Measurements from ENCODE around the gene LMOD1. TPM values are rescaled to one million over a fixed set of nuclear protein-coding genes. Genes with fewer than 3 reads are reported as not detected.
A peak's percentile ranks its signal among the peaks of the same experiment; 100 is the strongest.

The LMOD1 gene
- total RNA-seq, 1 experiment from 2014 or later, result not detected

DNA sequence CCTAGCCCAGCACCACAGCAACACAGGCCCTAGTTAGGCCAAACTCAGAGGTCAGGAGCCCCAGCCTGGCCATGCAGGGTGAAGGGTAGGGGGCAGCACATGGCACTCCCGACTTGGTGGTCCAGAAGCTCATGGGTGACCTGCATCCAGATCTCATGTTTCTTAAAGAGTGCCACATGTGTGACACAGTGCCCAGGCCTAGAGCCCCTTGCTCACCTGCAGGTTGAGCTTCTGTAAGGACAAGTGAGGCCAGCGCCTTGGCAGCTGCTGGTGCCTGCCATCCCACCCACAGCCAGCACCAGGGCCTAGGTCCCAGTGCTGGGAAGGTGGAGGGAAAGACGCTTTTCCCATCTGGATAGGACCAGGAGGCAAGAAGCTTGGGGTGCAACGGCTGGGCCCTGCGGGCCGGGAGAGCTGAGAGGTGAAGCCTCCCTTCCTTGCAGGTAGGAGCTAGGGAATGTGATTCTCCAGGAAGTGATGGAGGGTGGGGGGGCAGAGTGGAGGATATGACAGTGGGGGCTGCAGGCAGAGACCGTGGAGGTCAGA lies 51.2 kb downstream of the LMOD1 start:
- no peak for DNase-seq (ENCODE audit: extremely low read depth, low read depth)

GRCh38 chr1:201894343-201895119 lies 51.8 kb downstream of the LMOD1 start:
- no peak for DNase-seq (ENCODE audit: extremely low read depth, low read depth)

DNA sequence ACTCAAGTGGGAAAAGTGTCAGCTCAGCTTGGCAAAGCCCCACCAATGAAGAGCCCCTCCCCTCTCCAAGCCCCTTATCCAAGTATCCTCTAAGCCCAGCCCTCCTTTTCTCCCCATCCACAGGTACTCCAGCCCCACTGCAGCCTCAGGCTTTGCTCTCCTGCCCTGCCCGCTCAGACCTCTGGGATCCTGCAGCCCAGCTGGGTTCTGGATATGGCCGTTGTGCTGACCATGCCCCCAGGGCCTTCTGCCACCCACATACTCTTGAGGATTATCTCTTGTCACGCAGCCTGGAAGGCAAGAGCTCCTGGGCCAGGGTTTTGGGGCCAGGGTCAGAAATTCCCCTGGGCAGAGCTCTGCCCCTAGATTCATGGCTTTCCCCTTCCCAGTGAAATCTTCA lies 52.9 kb downstream of the LMOD1 start:
- DNase-seq (ENCODE audit: extremely low read depth, low read depth), result no peak

DNA sequence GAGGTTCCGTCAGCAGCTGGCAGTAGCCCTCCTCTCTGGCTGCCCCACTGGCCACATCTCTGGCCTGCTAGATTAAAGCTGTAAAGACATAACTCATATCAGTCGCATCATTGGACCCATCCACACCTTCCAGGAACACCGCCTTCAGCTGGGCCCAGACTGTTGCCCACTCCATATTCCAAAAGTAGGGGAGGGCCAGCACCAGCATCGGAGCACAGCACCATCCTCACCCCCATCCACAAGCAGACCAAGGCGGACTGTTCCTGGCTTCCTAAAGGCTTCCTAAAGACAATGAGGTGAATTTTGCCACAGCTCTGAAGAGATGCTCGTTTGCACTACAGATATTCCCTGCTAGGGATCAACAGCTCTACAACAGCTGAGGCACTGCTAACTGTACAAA lies 54.1 kb downstream of the LMOD1 start:
- no peak for DNase-seq (ENCODE audit: extremely low read depth, low read depth)

DNA sequence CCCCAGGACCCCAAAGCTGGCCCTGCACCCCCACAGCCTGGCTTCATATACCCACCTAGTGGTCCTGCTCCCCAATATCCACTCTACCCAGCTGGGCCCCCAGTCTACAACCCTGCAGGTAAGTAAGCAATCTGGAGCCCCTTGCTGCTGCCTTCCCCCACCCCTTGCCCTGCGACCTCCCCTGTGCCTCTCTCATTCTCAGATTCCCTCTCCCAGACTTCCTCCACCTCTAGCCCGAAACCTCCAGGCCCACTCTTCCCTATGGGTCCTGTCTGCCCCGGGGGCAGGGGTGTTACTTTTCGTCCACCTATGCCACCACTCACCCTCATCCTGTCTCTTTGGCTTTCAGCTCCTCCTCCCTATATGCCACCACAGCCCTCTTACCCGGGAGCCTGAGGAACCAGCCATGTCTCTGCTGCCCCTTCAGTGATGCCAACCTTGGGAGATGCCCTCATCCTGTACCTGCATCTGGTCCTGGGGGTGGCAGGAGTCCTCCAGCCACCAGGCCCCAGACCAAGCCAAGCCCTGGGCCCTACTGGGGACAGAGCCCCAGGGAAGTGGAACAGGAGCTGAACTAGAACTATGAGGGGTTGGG lies 54.8 kb downstream of the LMOD1 start:
- no peak for DNase-seq (ENCODE audit: extremely low read depth, low read depth)

- no peak for DNase-seq (ENCODE audit: extremely low read depth, low read depth)
Observed at GRCh38 chr1:201890806-201891450, 55.4 kb downstream of the LMOD1 start.

DNA sequence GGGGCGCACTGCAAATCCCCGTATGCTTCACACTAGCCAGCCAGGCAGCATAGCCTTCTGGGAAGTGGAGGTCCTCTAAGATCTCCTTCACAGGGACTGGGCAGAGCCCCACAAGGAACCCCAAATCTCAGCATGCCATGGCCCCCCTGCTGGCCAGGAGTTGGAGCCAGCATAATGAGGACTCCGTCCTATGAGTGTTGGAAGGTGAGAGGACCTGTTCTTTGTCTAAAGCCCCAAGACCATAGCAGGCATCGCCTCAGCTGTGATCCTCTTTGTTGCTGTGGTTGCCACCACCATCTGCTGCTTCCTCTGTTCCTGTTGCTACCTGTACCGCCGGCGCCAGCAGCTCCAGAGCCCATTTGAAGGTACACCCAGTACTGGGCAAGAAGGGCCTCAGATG lies 56.1 kb downstream of the LMOD1 start:
- no peak for DNase-seq (ENCODE audit: extremely low read depth, low read depth)

DNA sequence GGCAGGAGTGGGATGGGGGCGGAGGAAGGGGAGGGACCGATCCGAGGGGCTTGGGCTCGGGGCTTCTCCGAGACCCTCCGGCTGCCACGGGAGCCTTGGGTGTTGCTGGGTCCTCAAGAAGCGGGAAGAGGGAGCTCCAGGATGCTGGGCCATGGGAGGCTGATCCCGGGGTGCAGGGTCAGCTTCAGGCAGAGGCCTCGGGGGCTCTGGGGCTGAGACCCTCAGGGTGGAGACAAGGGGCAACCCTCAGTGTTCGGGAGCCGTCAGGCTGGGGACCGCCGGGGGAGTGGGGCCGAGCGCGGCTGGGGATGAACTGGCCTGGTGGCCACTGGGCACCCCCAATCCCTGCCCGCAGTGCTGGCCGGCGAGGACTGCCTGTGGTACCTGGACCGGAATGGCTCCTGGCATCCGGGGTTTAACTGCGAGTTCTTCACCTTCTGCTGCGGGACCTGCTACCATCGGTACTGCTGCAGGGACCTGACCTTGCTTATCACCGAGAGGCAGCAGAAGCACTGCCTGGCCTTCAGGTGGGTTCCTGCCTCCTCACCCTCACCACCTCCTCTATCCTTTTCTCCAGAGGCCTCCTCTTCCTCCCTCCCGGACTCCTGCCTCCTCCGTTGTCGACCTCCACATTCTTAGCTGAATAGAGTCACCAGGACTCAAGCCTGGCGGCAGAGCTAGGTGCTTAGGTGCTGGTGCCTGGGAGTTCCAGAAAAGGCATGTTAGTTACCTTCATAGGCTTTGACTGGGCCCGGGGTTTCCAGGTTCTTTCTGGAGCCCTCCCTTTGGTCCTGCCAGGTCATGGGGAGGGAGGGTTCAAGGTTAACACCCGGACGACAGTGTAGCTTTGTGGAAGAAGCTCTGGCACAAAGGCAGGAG lies 57.0 kb downstream of the LMOD1 start:
- no peak for DNase-seq (ENCODE audit: extremely low read depth, low read depth)

GRCh38 chr1:201888282-201889089 lies 57.9 kb downstream of the LMOD1 start, which contains the start of gene SHISA4:
Gene SHISA4, plus strand, starts transcription at chr1:201888898. Its CDS starts 97 bp downstream, at chr1:201888995.
- DNase-seq (ENCODE audit: extremely low read depth, low read depth), result peak; percentile 75

DNA sequence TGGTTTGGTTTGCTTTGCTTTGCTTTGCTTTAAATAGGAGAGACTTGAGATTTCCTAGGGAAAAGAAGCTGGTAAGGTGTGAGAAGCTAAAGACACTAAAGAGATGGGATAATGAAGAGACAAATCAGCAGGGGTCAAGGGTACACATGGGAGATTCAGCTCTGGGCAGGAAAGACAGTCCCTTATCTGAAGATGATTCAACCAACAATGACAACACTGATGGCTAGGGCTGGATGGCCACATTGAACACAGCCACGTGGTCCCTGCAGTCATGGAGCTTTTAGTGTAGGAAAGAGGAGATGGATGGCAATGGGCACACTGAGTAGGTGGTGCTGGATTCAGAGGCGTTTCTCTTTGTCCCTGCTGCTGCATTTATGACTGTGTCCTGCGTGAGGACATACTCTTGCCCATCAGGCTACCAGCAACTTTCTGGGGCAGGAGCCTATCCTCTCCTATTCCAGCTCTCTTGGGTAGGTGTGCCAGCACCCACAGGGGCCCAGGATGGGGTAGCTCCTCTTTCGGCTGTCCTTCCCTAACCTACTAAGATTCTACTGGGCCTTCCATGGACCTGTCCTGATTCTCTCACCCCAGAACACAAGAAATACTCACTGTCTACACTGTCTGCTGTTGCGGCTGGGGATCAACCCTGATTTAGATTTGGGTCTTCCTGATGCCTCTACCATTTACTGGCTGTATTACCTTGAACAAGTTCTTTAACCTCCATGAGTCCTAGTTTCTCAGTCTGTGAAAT lies 59.1 kb downstream of the LMOD1 start:
- DNase-seq (ENCODE audit: extremely low read depth, low read depth), result no peak

GRCh38 chr1:201886103-201886885 lies 60.1 kb downstream of the LMOD1 start:
- DNase-seq (ENCODE audit: extremely low read depth, low read depth), result no peak

- DNase-seq (ENCODE audit: extremely low read depth, low read depth), result peak; percentile 29
Observed at GRCh38 chr1:201885531-201886075, 60.7 kb downstream of the LMOD1 start.

DNA sequence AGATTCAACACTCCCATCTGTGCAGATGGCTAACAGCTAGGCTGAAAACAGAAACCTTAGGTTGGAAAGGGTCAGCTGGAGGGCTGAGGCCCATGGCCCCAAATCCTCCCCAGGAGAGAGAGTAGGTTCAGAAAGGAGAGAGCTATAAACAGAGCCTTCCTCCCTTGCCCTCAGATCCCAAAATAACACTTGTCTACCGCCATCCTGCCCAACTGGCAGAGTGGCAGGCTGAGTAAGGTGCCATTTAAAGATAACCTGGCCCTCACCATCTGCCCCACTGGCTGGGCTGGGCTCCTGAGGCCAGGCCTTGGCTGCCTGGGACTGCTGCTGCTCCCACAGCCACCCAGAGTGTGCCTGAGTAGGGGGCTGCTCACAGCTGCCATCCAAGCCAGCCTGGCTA lies 61.9 kb downstream of the LMOD1 start:
- DNase-seq (ENCODE audit: extremely low read depth, low read depth), result no peak

- peak; percentile 37 for DNase-seq (ENCODE audit: extremely low read depth, low read depth)
Observed at GRCh38 chr1:201883786-201884185, 62.6 kb downstream of the LMOD1 start.

DNA sequence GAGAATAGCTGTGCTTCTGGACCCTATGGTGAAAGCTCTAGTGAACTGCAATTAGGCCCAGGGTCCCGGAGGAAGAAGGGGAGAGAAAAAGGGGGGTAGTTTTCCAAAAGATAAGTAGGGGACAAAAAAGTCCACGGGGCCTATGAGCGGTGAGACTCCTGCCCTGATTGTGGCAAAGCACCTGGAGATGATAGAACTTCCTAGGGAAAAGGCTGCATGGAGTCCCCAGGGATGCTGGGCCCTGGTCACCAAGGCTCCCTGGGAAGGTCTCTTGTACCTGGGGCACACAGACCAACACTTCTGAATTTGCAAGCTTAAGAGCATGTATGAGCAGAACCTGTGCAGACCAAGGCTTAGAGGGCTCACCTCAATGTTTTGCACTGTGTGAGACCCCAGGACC lies 63.1 kb downstream of the LMOD1 start:
- no peak for DNase-seq (ENCODE audit: extremely low read depth, low read depth)

DNA sequence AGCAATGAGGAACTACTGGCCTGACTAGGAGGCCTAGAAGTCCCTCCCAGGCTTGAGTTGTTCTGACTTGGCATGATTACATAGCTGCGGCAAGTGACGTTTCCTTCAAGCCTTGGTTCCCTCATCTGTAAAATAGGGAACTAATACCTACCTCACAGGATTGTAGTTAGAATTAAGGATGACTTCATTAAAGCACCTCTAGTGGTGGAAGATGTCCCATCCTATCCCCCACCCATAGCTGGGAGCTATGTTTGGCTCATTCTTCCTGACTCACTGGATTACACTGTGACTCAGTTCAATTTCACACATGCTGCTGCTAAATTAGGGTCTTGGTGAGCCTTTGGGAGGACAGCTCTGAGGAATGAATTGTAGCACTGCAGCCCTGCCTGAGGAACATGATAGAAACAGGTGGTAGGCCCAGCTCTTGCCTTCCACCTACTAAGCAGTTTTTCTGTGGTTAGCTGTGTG lies 63.6 kb downstream of the LMOD1 start:
- peak; percentile 68 for DNase-seq (ENCODE audit: extremely low read depth, low read depth)

GRCh38 chr1:201881617-201882016 lies 64.7 kb downstream of the LMOD1 start:
- no peak for DNase-seq (ENCODE audit: extremely low read depth, low read depth)
